HEK293 (cell line): ENCODE data around the gene GATAD1.
"Not testable (repeated sequence)": the region's sequence is repeated elsewhere in the genome, so short reads cannot be mapped to it uniquely, and the experiment has no call there.

Experiments used
- CTCF ChIA-PET: fragments of 350-600 bp; formaldehyde crosslinking; extraction: SDS; loops from one replicate; lab custom pipeline; 2021; ENCODE audit warnings: antibody characterized with exemption; lab: Yijun Ruan, JAX
- POLR2A ChIA-PET: fragments of 300-600 bp; formaldehyde crosslinking; extraction: SDS; loops from one replicate; lab custom pipeline; 2020; ENCODE audit warnings: antibody characterized with exemption, inconsistent platforms; lab: Yijun Ruan, JAX
- H3K27ac ChIP-seq: fragments of 200-500 bp; sonication (Bioruptor generic); 2 replicates; pipeline ENCODE4 v1.5.1; 2014; ENCODE audit warnings: low read depth, low read length, control low read depth, inconsistent platforms; ENCODE audit errors: extremely low read depth
- H3K36me3 ChIP-seq, 2 experiments: fragments of 200-500 bp in 1 of 2; sonication (Bioruptor generic) in 1 of 2; 1 replicate in 1 of 2; 2 replicates in 1 of 2; pipeline ENCODE4 v1.5.1; 2014 to 2017; ENCODE audit warnings: inconsistent platforms in 2 of 2, low read length in 2 of 2; ENCODE audit not compliant: control insufficient read depth in 2 of 2, insufficient read depth in 1 of 2
- H3K4me1 ChIP-seq: fragments of 200-500 bp; sonication (Bioruptor generic); 2 replicates; pipeline ENCODE4 v1.5.1; 2014; ENCODE audit warnings: mild to moderate bottlenecking, low read length, inconsistent platforms; ENCODE audit not compliant: control insufficient read depth, insufficient read depth
- H3K4me3 ChIP-seq: 2 replicates; pipeline ENCODE4 v1.5.1; 2011; ENCODE audit warnings: low read depth, mild to moderate bottlenecking, control low read depth, low read length, moderate library complexity
- H3K9me3 ChIP-seq: fragments of 200-500 bp; sonication (Bioruptor generic); 2 replicates; pipeline ENCODE4 v1.5.1; 2014; ENCODE audit warnings: low read depth, low read length, inconsistent platforms; ENCODE audit not compliant: control insufficient read depth, insufficient read depth
- GLIS2 ChIP-seq: fragments of 450-650 bp; formaldehyde crosslinking; IDR thresholded peaks from 2 replicates; pipeline ENCODE4 v1.5.1; 2016; ENCODE audit warnings: missing biosample characterization, missing genetic modification characterization
- MEIS1 ChIP-seq: sonication (generic); formaldehyde crosslinking; IDR thresholded peaks from 2 replicates; pipeline ENCODE4 v1.8.1; 2022; ENCODE audit warnings: missing genetic modification reagents, mild to moderate bottlenecking, borderline replicate concordance
- ZBTB1 ChIP-seq: fragments of 450-650 bp; formaldehyde crosslinking; IDR thresholded peaks from 2 replicates; pipeline ENCODE4 v1.5.1; 2016; ENCODE audit warnings: missing biosample characterization, missing genetic modification characterization
- ZNF133 ChIP-seq: fragments of 450-650 bp; formaldehyde crosslinking; IDR thresholded peaks from 2 replicates; pipeline ENCODE4 v1.5.1; 2016; ENCODE audit warnings: missing biosample characterization, missing genetic modification characterization
- ZNF146 ChIP-seq: fragments of 450-650 bp; formaldehyde crosslinking; IDR thresholded peaks from 2 replicates; pipeline ENCODE4 v1.5.1; 2016; ENCODE audit warnings: missing biosample characterization, missing genetic modification characterization
- ZNF148 ChIP-seq: fragments of 450-650 bp; formaldehyde crosslinking; IDR thresholded peaks from 2 replicates; pipeline ENCODE4 v1.5.0; 2017; ENCODE audit warnings: missing biosample characterization, missing genetic modification characterization, borderline replicate concordance
- ZNF214 ChIP-seq: fragments of 450-650 bp; formaldehyde crosslinking; IDR thresholded peaks from 2 replicates; pipeline ENCODE4 v1.5.1; 2017; ENCODE audit warnings: missing biosample characterization, mild to moderate bottlenecking, missing genetic modification characterization, borderline replicate concordance
- ZNF529 ChIP-seq: fragments of 450-650 bp; formaldehyde crosslinking; IDR thresholded peaks from 2 replicates; pipeline ENCODE4 v1.5.1; 2017; ENCODE audit warnings: missing genetic modification characterization, missing biosample characterization; ENCODE audit not compliant: insufficient replicate concordance
- ZNF571 ChIP-seq: fragments of 450-650 bp; formaldehyde crosslinking; IDR thresholded peaks from 2 replicates; pipeline ENCODE4 v1.5.0; 2017; ENCODE audit warnings: missing biosample characterization, missing genetic modification characterization
- ZNF76 ChIP-seq: fragments of 450-650 bp; formaldehyde crosslinking; IDR thresholded peaks from 2 replicates; pipeline ENCODE4; 2016; ENCODE audit warnings: low read depth, missing biosample characterization, missing genetic modification characterization, borderline replicate concordance
- ZNF792 ChIP-seq: fragments of 450-650 bp; formaldehyde crosslinking; IDR thresholded peaks from 2 replicates; pipeline ENCODE4 v1.5.1; 2016; ENCODE audit warnings: missing biosample characterization, missing genetic modification characterization
- ZSCAN18 ChIP-seq: fragments of 450-650 bp; formaldehyde crosslinking; IDR thresholded peaks from 2 replicates; pipeline ENCODE4 v1.5.1; 2016; ENCODE audit warnings: missing biosample characterization, missing genetic modification characterization
- TF ChIP-seq, protein P1 (sequence below): fragments of 450-650 bp; formaldehyde crosslinking; IDR thresholded peaks from 2 replicates; pipeline ENCODE4 v1.5.1; 2016; ENCODE audit warnings: missing biosample characterization, missing genetic modification characterization
- TF ChIP-seq, protein P2 (sequence below): fragments of 450-650 bp; formaldehyde crosslinking; IDR thresholded peaks from 2 replicates; pipeline ENCODE4 v1.5.1; 2016; ENCODE audit warnings: missing biosample characterization, missing genetic modification characterization
- TF ChIP-seq, protein P3 (sequence below): fragments of 450-650 bp; formaldehyde crosslinking; IDR thresholded peaks from 2 replicates; pipeline ENCODE4 v1.5.1; 2016; ENCODE audit warnings: missing biosample characterization, missing genetic modification characterization
- TF ChIP-seq, protein P4 (sequence below): fragments of 450-650 bp; formaldehyde crosslinking; IDR thresholded peaks from 2 replicates; pipeline ENCODE4 v1.5.1; 2017; ENCODE audit warnings: missing biosample characterization, missing genetic modification characterization

GATAD1 gene

DNA sequence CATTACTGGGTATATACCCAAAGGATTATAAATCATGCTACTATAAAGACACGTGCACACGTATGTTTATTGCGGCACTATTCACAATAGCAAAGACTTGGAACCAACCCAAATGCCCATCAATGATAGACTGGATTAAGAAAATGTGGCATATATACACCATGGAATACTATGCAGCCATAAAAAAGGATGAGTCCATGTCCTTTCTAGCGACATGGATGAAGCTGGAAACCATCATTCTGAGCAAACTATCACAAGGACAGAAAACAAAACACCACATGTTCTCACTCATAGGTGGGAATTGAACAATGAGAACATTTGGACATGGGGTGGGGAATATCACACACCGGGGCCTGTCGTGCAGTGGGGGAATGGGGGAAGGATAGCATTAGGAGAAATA is 37.1 kb upstream of the GATAD1 start:
- peak; percentile 88 for TF ChIP-seq ZNF146 (tag by site-specific recombination)
- H3K36me3 ChIP-seq, CTCF ChIA-PET, H3K9me3 ChIP-seq, H3K4me1 ChIP-seq, H3K27ac ChIP-seq, H3K4me3 ChIP-seq: not testable (repeated sequence)
- POLR2A ChIA-PET: interaction anchor here (0.8 kb wide), 1 partner anchor 14 kb away, joined by 3 read pairs; no protein-coding TSS in a partner anchor

DNA sequence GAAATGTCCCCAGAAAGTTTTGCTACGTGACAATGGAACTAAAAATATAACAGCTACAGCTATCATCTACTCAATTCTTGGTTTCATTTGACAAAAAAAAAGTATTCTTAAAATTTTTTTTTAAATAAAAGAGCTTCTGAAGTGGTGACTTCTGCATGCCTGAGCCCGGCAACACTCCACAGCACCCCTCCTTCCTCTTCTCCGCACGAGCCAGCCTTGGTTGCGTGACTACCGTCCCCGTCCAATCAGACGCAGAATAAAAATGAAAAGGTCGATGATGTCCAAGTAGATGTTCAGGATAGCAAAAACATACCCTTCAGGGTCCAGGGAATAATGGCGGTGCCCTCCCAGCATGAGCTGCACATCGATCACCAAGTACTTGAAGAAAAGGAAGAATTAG is 34.5 kb upstream of the GATAD1 start:
- H3K9me3 ChIP-seq: no peaks in the 10 kb centered on the region
- TF ChIP-seq ZNF133 (tag by site-specific recombination) (no peak), MEIS1 (CRISPR knock-in tag) (no peak), ZSCAN18 (tag by site-specific recombination) (no peak), GLIS2 (tag by site-specific recombination) (no peak), ZBTB1 (tag by site-specific recombination) (no peak), ZNF571 (no peak), ZNF792 (tag by site-specific recombination) (no peak), ZNF529 (tag by site-specific recombination) (no peak), ZNF148 (tag by site-specific recombination) (no peak), ZNF76 (no peak), ZNF214 (tag by site-specific recombination) (no peak)
- TF ChIP-seq, protein P1, sequence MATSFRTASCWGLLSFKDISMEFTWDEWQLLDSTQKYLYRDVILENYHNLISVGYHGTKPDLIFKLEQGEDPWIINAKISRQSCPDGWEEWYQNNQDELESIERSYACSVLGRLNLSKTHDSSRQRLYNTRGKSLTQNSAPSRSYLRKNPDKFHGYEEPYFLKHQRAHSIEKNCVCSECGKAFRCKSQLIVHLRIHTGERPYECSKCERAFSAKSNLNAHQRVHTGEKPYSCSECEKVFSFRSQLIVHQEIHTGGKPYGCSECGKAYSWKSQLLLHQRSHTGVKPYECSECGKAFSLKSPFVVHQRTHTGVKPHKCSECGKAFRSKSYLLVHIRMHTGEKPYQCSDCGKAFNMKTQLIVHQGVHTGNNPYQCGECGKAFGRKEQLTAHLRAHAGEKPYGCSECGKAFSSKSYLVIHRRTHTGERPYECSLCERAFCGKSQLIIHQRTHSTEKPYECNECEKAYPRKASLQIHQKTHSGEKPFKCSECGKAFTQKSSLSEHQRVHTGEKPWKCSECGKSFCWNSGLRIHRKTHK (tag by site-specific recombination): no peak
- TF ChIP-seq, protein P2, sequence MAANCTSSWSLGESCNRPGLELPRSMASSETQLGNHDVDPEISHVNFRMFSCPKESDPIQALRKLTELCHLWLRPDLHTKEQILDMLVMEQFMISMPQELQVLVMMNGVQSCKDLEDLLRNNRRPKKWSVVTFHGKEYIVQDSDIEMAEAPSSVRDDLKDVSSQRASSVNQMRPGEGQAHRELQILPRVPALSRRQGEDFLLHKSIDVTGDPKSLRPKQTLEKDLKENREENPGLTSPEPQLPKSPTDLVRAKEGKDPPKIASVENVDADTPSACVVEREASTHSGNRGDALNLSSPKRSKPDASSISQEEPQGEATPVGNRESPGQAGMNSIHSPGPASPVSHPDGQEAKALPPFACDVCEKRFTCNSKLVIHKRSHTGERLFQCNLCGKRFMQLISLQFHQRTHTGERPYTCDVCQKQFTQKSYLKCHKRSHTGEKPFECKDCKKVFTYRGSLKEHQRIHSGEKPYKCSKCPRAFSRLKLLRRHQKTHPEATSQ (tag by site-specific recombination): no peak
- TF ChIP-seq, protein P3, sequence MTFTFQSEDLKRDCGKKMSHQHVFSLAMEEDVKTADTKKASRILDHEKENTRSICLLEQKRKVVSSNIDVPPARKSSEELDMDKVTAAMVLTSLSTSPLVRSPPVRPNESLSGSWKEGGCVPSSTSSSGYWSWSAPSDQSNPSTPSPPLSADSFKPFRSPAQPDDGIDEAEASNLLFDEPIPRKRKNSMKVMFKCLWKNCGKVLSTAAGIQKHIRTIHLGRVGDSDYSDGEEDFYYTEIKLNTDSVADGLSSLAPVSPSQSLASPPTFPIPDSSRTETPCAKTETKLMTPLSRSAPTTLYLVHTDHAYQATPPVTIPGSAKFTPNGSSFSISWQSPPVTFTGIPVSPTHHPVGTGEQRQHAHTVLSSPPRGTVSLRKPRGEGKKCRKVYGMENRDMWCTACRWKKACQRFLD (tag by site-specific recombination): no peak
- TF ChIP-seq, protein P4, sequence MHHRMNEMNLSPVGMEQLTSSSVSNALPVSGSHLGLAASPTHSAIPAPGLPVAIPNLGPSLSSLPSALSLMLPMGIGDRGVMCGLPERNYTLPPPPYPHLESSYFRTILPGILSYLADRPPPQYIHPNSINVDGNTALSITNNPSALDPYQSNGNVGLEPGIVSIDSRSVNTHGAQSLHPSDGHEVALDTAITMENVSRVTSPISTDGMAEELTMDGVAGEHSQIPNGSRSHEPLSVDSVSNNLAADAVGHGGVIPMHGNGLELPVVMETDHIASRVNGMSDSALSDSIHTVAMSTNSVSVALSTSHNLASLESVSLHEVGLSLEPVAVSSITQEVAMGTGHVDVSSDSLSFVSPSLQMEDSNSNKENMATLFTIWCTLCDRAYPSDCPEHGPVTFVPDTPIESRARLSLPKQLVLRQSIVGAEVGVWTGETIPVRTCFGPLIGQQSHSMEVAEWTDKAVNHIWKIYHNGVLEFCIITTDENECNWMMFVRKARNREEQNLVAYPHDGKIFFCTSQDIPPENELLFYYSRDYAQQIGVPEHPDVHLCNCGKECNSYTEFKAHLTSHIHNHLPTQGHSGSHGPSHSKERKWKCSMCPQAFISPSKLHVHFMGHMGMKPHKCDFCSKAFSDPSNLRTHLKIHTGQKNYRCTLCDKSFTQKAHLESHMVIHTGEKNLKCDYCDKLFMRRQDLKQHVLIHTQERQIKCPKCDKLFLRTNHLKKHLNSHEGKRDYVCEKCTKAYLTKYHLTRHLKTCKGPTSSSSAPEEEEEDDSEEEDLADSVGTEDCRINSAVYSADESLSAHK (tag by site-specific recombination): no peak
- H3K27ac ChIP-seq: no peak overlapping the region
- ChIA-PET POLR2A (interaction anchor here (1.0 kb wide), 1 partner anchor 13 kb away, joined by 3 read pairs; no protein-coding TSS in a partner anchor), CTCF (interaction anchor here (0.7 to 1.2 kb wide), 3 partner anchors 8 to 280 kb away, joined by 3 to 7 read pairs (median 4); no protein-coding TSS in a partner anchor)
- H3K4me1 ChIP-seq: no peaks in the 10 kb centered on the region
- no peaks in the 10 kb centered on the region for H3K36me3 ChIP-seq
- no peak overlapping the region for H3K4me3 ChIP-seq
